ENCODE measurements around the gene SURF2. TPM values are rescaled to one million over a fixed set of nuclear protein-coding genes. Genes with fewer than 3 reads are reported as not detected.
"Not testable (repeated sequence)": the region's sequence is repeated elsewhere in the genome, so short reads cannot be mapped to it uniquely, and the experiment has no call there.

The SURF2 gene
- total RNA-seq, 6 experiments from 2014 or later = 6.3 to 16.9 (median 8.2) TPM

- no CpG with 5 or more reads among the region's 120 CpGs for WGBS (ENCODE audit: insufficient coverage, low coverage, low lambda C conversion rate, missing lambda C conversion rate)
- intact Hi-C loops (cut with DNase I) = no loop called here
- DNase-seq (peak; percentile 98), ATAC-seq (peak; percentile 92 to 96 (median 94))
- Histone ChIP-seq H3K27ac (peak within 1 kb of the TSS; percentile 96 to 99 (median 98)), H3K27me3 (no peaks in the 10 kb centered on the region), H3K4me3 (peak within 1 kb of the TSS; percentile 98 to 99 (median 99)), H3K9me3 (no peaks in the 10 kb centered on the region), H3K4me1 (peaks cover 0 to 41% (median 19%) of the 10 kb centered on the region in 4 donors), H3K36me3 (peaks cover 0 to 5% (median 2%) of the 10 kb centered on the region in 4 donors)
- TF ChIP-seq POLR2A (IDR thresholded peaks at IDR 0.05) (peak; percentile 96), CTCF (IDR thresholded peaks at IDR 0.05) (no peak)
Measured at GRCh38 chr9:133375724-133376654, 19.6 kb downstream of the SURF2 start, which contains the start of the genes STKLD1 and SURF4. Gene STKLD1, plus strand, starts transcription at chr9:133376366. Its CDS starts 108 bp downstream, at chr9:133376474. Gene SURF4, minus strand, starts transcription at chr9:133376060. Its CDS starts 91 bp downstream, at chr9:133375969.

GRCh38 chr9:133377280-133377679 is 20.9 kb downstream of the SURF2 start:
- H3K9me3 ChIP-seq; H3K4me3 ChIP-seq; H3K36me3 ChIP-seq; H3K27ac ChIP-seq; intact Hi-C loops (cut with DNase I); DNase-seq; H3K27me3 ChIP-seq; ATAC-seq: not testable (repeated sequence)
- peaks cover 0 to 28% (median 10%) of the 10 kb centered on the region in 4 donors for H3K4me1 ChIP-seq
- WGBS (ENCODE audit: insufficient coverage, low coverage, low lambda C conversion rate, missing lambda C conversion rate) = 74% methylated on average over 6 of the region's 14 CpGs

- Histone ChIP-seq H3K27me3 (no peaks in the 10 kb centered on the region), H3K9me3 (no peaks in the 10 kb centered on the region), H3K27ac (no peak overlapping the region), H3K4me3 (no peak overlapping the region), H3K4me1 (peaks cover 0 to 23% (median 7%) of the 10 kb centered on the region in 4 donors), H3K36me3 (peaks cover 0 to 5% (median 2%) of the 10 kb centered on the region in 4 donors)
- intact Hi-C loops (cut with DNase I) = no loop called here
- no peak for ATAC-seq
- no peak for DNase-seq
- TF ChIP-seq POLR2A (IDR thresholded peaks at IDR 0.05) (no peak), CTCF (IDR thresholded peaks at IDR 0.05) (no peak)
- 47% methylated on average over 3 of the region's 6 CpGs for WGBS (ENCODE audit: insufficient coverage, low coverage, low lambda C conversion rate, missing lambda C conversion rate)
Measured at GRCh38 chr9:133377721-133378216, 21.4 kb downstream of the SURF2 start.

- H3K4me3 ChIP-seq = no peak overlapping the region
- DNase-seq (no peak), ATAC-seq (no peak)
- no peaks in the 10 kb centered on the region for H3K9me3 ChIP-seq
- TF ChIP-seq CTCF (IDR thresholded peaks at IDR 0.05) (no peak), POLR2A (IDR thresholded peaks at IDR 0.05) (no peak)
- no peak overlapping the region for H3K27ac ChIP-seq
- peaks cover 0 to 3% (median 0%) of the 10 kb centered on the region in 4 donors for H3K36me3 ChIP-seq
- intact Hi-C loops (cut with DNase I) = no loop called here
- H3K4me1 ChIP-seq = peaks cover 0 to 16% (median 5%) of the 10 kb centered on the region in 4 donors
- H3K27me3 ChIP-seq = no peaks in the 10 kb centered on the region
- WGBS (ENCODE audit: insufficient coverage, low coverage, low lambda C conversion rate, missing lambda C conversion rate) = 57% methylated on average over 1 of the region's 1 CpG
Measured at GRCh38 chr9:133378408-133378962, 22.1 kb downstream of the SURF2 start.

All from right lobe of liver (tissue), 6 donors.